PFSK-1 (cell line): Measurements from ENCODE around the gene SAE1.

Experiments used
- POLR2AphosphoS5 ChIP-seq: IDR thresholded peaks from 2 replicates; pipeline ENCODE4 v1.6.1; 2012; ENCODE audit warnings: low read depth, mild to moderate bottlenecking, control low read depth, low read length, moderate library complexity
- SIN3A ChIP-seq: IDR thresholded peaks from 2 replicates; pipeline ENCODE4 v1.6.1; 2012; ENCODE audit warnings: mild to moderate bottlenecking, low read length, moderate library complexity, borderline replicate concordance; ENCODE audit not compliant: insufficient read depth
- TAF1 ChIP-seq: IDR thresholded peaks from 2 replicates; pipeline ENCODE4 v1.6.1; 2012; ENCODE audit warnings: low read length, control low read depth, borderline replicate concordance; ENCODE audit not compliant: insufficient read depth
- TF ChIP-seq, protein P1 (sequence below), 2 experiments: IDR thresholded peaks; 2 replicates each; pipeline versions ENCODE4 v1.6.1 to v1.8.0; 2011 to 2012; ENCODE audit warnings: low read depth in 2 of 2, low read length in 2 of 2, control low read depth in 1 of 2, inconsistent platforms in 1 of 2, mild to moderate bottlenecking in 1 of 2, moderate library complexity in 1 of 2; ENCODE audit not compliant: insufficient read depth in 1 of 2

DNA sequence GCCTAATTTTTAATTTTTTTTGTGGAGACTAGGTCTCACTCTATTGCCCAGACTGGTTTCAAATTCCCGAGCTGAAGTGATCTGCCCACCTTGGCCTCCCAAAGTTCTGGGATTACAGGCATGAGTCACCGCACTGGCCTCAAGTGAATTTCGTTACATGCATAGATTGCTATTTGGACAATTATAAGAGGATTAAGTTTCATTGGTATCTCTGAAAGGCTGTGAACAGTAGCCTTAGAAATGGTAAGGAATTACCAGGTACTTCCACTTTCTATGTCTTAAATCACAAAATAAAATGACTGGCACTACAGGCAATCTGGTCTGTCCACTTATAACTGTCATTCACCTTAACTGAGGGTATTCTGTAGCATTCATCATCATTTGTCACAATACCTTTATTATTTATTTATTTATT, 122.8 kb downstream of the SAE1 start:
- TF ChIP-seq SIN3A, result no peak
- TF ChIP-seq TAF1, result no peak
- TF ChIP-seq POLR2AphosphoS5, result no peak
- TF ChIP-seq, protein P1, sequence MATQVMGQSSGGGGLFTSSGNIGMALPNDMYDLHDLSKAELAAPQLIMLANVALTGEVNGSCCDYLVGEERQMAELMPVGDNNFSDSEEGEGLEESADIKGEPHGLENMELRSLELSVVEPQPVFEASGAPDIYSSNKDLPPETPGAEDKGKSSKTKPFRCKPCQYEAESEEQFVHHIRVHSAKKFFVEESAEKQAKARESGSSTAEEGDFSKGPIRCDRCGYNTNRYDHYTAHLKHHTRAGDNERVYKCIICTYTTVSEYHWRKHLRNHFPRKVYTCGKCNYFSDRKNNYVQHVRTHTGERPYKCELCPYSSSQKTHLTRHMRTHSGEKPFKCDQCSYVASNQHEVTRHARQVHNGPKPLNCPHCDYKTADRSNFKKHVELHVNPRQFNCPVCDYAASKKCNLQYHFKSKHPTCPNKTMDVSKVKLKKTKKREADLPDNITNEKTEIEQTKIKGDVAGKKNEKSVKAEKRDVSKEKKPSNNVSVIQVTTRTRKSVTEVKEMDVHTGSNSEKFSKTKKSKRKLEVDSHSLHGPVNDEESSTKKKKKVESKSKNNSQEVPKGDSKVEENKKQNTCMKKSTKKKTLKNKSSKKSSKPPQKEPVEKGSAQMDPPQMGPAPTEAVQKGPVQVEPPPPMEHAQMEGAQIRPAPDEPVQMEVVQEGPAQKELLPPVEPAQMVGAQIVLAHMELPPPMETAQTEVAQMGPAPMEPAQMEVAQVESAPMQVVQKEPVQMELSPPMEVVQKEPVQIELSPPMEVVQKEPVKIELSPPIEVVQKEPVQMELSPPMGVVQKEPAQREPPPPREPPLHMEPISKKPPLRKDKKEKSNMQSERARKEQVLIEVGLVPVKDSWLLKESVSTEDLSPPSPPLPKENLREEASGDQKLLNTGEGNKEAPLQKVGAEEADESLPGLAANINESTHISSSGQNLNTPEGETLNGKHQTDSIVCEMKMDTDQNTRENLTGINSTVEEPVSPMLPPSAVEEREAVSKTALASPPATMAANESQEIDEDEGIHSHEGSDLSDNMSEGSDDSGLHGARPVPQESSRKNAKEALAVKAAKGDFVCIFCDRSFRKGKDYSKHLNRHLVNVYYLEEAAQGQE (IDR thresholded peaks at IDR 0.05; ENCODE audit: insufficient read depth in 1 of 2, low read depth in 2 of 2, low read length in 2 of 2), result no peak
